Neural progenitor cell (in vitro differentiated cells): ENCODE measurements around the gene FOXO6. TPM values are rescaled to one million over a fixed set of nuclear protein-coding genes. Genes with fewer than 3 reads are reported as not detected.

Experiments used
- DNase-seq: peaks from one replicate; pipeline ENCODE4 v3.0.0-alpha.2; 2016; ENCODE audit warnings: low spot score
- H2AFZ ChIP-seq: fragments of 200-600 bp; sonication (generic); replicated peaks from 2 replicates; pipeline ENCODE4 v1.6.1; 2016; ENCODE audit warnings: antibody characterized with exemption
- H3F3A ChIP-seq: fragments of 200-600 bp; sonication (generic); 2 replicates; pipeline ENCODE4 v1.6.1; 2016; ENCODE audit warnings: antibody characterized with exemption, low read depth
- H3K27ac ChIP-seq: fragments of 200-600 bp; sonication (generic); 2 replicates; pipeline ENCODE4 v1.5.1; 2016; ENCODE audit warnings: mild to moderate bottlenecking
- H3K27me3 ChIP-seq: fragments of 200-600 bp; sonication (generic); 2 replicates; pipeline ENCODE4 v1.6.1; 2016; ENCODE audit warnings: mild to moderate bottlenecking, moderate library complexity
- H3K36me3 ChIP-seq: fragments of 200-600 bp; sonication (generic); 2 replicates; pipeline ENCODE4 v1.5.1; 2016
- H3K4me1 ChIP-seq: fragments of 200-600 bp; sonication (generic); 2 replicates; pipeline ENCODE4 v1.6.1; 2016; ENCODE audit warnings: mixed run types
- H3K4me2 ChIP-seq: fragments of 200-600 bp; sonication (generic); 2 replicates; pipeline ENCODE4 v1.6.1; 2016
- H3K4me3 ChIP-seq: fragments of 200-600 bp; sonication (generic); 2 replicates; pipeline ENCODE4 v1.5.1; 2016
- H3K79me2 ChIP-seq: fragments of 200-600 bp; sonication (generic); 2 replicates; pipeline ENCODE4 v1.6.1; 2016; ENCODE audit warnings: low read depth
- H3K9ac ChIP-seq: fragments of 200-600 bp; sonication (generic); 2 replicates; pipeline ENCODE4 v1.6.1; 2016
- H3K9me3 ChIP-seq: fragments of 200-600 bp; sonication (generic); 2 replicates; pipeline ENCODE4 v1.5.1; 2016; ENCODE audit warnings: low read depth
- H4K20me1 ChIP-seq: fragments of 200-600 bp; sonication (generic); 2 replicates; pipeline ENCODE4 v1.6.1; 2016; ENCODE audit warnings: low read depth
- H3K27ac Mint-ChIP-seq: 3 replicates; pipeline ENCODE4 v1.8.0; 2021; ENCODE audit warnings: mixed read lengths
- H3K27me3 Mint-ChIP-seq: 2 replicates; pipeline ENCODE4 v1.8.0; 2022; ENCODE audit warnings: low read depth, mild to moderate bottlenecking, inconsistent platforms, moderate library complexity, mixed read lengths; ENCODE audit not compliant: insufficient read depth
- H3K36me3 Mint-ChIP-seq: 3 replicates; pipeline ENCODE4 v1.8.0; 2021; ENCODE audit warnings: mixed read lengths
- H3K4me1 Mint-ChIP-seq: 3 replicates; pipeline ENCODE4 v1.8.0; 2021; ENCODE audit warnings: mixed read lengths
- H3K4me3 Mint-ChIP-seq: 3 replicates; pipeline ENCODE4 v1.8.0; 2021; ENCODE audit warnings: mild to moderate bottlenecking, moderate library complexity, mixed read lengths
- H3K9me3 Mint-ChIP-seq: 3 replicates; pipeline ENCODE4 v1.8.0; 2020; ENCODE audit warnings: mixed read lengths
- CTCF ChIP-seq: fragments of 200-600 bp; sonication (generic); IDR thresholded peaks from 2 replicates; pipeline ENCODE4 v1.5.1; 2017; ENCODE audit warnings: antibody characterized with exemption, mild to moderate bottlenecking
- EZH2 ChIP-seq: fragments of 200-600 bp; sonication (generic); IDR thresholded peaks from 2 replicates; pipeline ENCODE4 v1.6.1; 2017; ENCODE audit warnings: antibody characterized with exemption, mild to moderate bottlenecking, moderate library complexity
- EZH2phosphoT487 ChIP-seq: fragments of 200-600 bp; sonication (generic); IDR thresholded peaks from 2 replicates; pipeline ENCODE4 v1.6.1; 2017; ENCODE audit warnings: antibody characterized with exemption
- total RNA-seq: library from RNA; depleted of rRNA; stranded (reverse); fragments of >200 nt; gene quantifications from 2 replicates; pipeline ENCODE4 v1.2.3, GENCODE V29; 2015; ENCODE audit warnings: low replicate concordance

FOXO6 gene
- total RNA-seq, 1 donor from 2014 or later, result not detected

GRCh38 chr1:41428738-41429640 lies 67.8 kb downstream of the FOXO6 start:
- DNase-seq, result no peak
- Mint-ChIP-seq H3K4me3 (no peak overlapping the region), H3K9me3 (no peaks in the 10 kb centered on the region), H3K27me3 (peaks cover 4% of the 10 kb centered on the region), H3K4me1 (peaks cover 4% of the 10 kb centered on the region), H3K36me3 (no peaks in the 10 kb centered on the region), H3K27ac (peak overlapping the region; percentile 67)
- H4K20me1 ChIP-seq, result no peaks in the 10 kb centered on the region
- no peak overlapping the region for H3K4me3 ChIP-seq
- peaks cover 10% of the 10 kb centered on the region for H3F3A ChIP-seq
- H3K79me2 ChIP-seq, result no peaks in the 10 kb centered on the region
- no peak overlapping the region for H3K4me2 ChIP-seq
- H3K27me3 ChIP-seq, result no peaks in the 10 kb centered on the region
- H3K9me3 ChIP-seq, result no peaks in the 10 kb centered on the region
- H3K27ac ChIP-seq, result no peak overlapping the region
- H2AFZ ChIP-seq, result no peak overlapping the region
- no peaks in the 10 kb centered on the region for H3K4me1 ChIP-seq
- TF ChIP-seq EZH2 (no peak), CTCF (no peak), EZH2phosphoT487 (no peak)
- no peak overlapping the region for H3K9ac ChIP-seq
- no peaks in the 10 kb centered on the region for H3K36me3 ChIP-seq

GRCh38 chr1:41429641-41430035 lies 68.4 kb downstream of the FOXO6 start:
- no peaks in the 10 kb centered on the region for H3K79me2 ChIP-seq
- no peak overlapping the region for H2AFZ ChIP-seq
- H3K9me3 ChIP-seq, result no peaks in the 10 kb centered on the region
- H3K36me3 ChIP-seq, result no peaks in the 10 kb centered on the region
- no peak for TF ChIP-seq EZH2
- no peak for TF ChIP-seq CTCF
- TF ChIP-seq EZH2phosphoT487, result no peak
- H3K4me2 ChIP-seq, result no peak overlapping the region
- H3K4me3 ChIP-seq, result no peak overlapping the region
- no peak overlapping the region for H3K27ac ChIP-seq
- no peaks in the 10 kb centered on the region for H3K9me3 Mint-ChIP-seq
- H4K20me1 ChIP-seq, result no peaks in the 10 kb centered on the region
- peaks cover 9% of the 10 kb centered on the region for H3K27me3 Mint-ChIP-seq
- no peaks in the 10 kb centered on the region for H3K4me1 ChIP-seq
- H3K27me3 ChIP-seq, result no peaks in the 10 kb centered on the region
- no peak for DNase-seq
- no peak overlapping the region for H3K4me3 Mint-ChIP-seq
- H3K27ac Mint-ChIP-seq, result no peak overlapping the region
- no peaks in the 10 kb centered on the region for H3K36me3 Mint-ChIP-seq
- H3K4me1 Mint-ChIP-seq, result peaks cover 9% of the 10 kb centered on the region
- H3K9ac ChIP-seq, result no peak overlapping the region
- H3F3A ChIP-seq, result peaks cover 7% of the 10 kb centered on the region

DNA sequence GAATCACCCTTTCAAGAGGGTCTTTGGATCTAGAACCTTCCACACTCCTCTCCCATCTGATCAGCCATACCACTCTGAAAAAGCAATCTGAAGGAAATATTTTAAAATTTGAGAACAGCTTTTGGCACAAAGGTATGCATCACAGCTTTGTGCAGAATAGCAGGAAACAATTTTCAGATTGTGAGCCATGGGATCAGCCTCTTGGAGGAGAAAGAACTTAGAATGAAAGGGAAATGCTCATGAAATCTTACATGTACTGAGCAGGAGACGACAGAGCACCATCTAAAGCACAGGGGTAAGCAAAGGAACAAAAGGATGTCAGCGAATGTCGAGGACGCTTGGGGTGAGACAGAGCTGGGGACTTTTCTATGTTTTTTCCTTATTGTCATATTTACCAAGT lies 68.8 kb downstream of the FOXO6 start:
- Histone ChIP-seq H3K4me3 (no peak overlapping the region), H3K9ac (no peak overlapping the region), H3K79me2 (no peaks in the 10 kb centered on the region), H3K4me1 (no peaks in the 10 kb centered on the region), H3F3A (peaks cover 4% of the 10 kb centered on the region), H3K9me3 (no peaks in the 10 kb centered on the region), H3K27me3 (no peaks in the 10 kb centered on the region), H4K20me1 (no peaks in the 10 kb centered on the region), H3K4me2 (no peak overlapping the region), H3K36me3 (no peaks in the 10 kb centered on the region), H2AFZ (no peak overlapping the region), H3K27ac (no peak overlapping the region)
- TF ChIP-seq CTCF, result no peak
- TF ChIP-seq EZH2, result no peak
- TF ChIP-seq EZH2phosphoT487, result no peak
- Mint-ChIP-seq H3K4me3 (no peak overlapping the region), H3K4me1 (peaks cover 13% of the 10 kb centered on the region), H3K36me3 (no peaks in the 10 kb centered on the region), H3K27ac (peak overlapping the region; percentile 10), H3K9me3 (no peaks in the 10 kb centered on the region), H3K27me3 (peaks cover 11% of the 10 kb centered on the region)
- DNase-seq, result no peak
